Loucy (cell line): ENCODE data around the gene CSTPP1.

ENCODE experiments used
- EZH2phosphoT487 ChIP-seq: fragments of 200-600 bp; IDR thresholded peaks from 2 replicates; pipeline ENCODE4 v1.6.1; 2018; ENCODE audit warnings: antibody characterized with exemption, mild to moderate bottlenecking, moderate library complexity, borderline replicate concordance
- TF ChIP-seq, protein P1 (sequence below): fragments of 200-600 bp; sonication (generic); conservative IDR thresholded peaks from 2 replicates; pipeline ENCODE4 v1.5.1; 2014; ENCODE audit warnings: mild to moderate bottlenecking, antibody characterized with exemption, low read length

DNA sequence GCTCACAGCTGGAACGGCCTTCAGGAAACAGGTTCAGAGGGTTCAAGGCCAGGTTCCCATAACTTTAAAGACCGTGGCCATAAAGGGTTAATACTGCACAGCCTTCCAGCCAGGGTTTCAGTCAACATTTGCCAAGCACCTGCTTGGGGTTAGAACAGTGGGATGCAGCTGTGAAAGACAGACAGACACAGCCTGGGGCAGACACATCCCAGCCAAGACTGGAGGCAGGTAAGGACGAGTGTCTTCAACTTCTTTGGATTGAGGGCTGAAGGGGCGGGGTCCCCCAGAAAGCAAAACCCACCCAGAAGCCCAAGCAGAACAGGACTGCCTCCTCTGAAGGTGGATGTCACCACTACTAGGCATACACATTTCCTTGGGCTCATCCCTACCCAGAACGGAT lies 225.9 kb downstream of the CSTPP1 start:
- TF ChIP-seq, protein P1, sequence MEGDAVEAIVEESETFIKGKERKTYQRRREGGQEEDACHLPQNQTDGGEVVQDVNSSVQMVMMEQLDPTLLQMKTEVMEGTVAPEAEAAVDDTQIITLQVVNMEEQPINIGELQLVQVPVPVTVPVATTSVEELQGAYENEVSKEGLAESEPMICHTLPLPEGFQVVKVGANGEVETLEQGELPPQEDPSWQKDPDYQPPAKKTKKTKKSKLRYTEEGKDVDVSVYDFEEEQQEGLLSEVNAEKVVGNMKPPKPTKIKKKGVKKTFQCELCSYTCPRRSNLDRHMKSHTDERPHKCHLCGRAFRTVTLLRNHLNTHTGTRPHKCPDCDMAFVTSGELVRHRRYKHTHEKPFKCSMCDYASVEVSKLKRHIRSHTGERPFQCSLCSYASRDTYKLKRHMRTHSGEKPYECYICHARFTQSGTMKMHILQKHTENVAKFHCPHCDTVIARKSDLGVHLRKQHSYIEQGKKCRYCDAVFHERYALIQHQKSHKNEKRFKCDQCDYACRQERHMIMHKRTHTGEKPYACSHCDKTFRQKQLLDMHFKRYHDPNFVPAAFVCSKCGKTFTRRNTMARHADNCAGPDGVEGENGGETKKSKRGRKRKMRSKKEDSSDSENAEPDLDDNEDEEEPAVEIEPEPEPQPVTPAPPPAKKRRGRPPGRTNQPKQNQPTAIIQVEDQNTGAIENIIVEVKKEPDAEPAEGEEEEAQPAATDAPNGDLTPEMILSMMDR = no peak
- TF ChIP-seq EZH2phosphoT487 = no peak
